EH (cell line): ENCODE data around the gene ITPR2.
"Not testable (repeated sequence)": the region's sequence is repeated elsewhere in the genome, so short reads cannot be mapped to it uniquely, and the experiment has no call there.

Source experiments
- DNase-seq: peaks from one replicate; pipeline ENCODE4 v3.0.0-alpha.2; 2015; ENCODE audit warnings: low read depth

Gene ITPR2

GRCh38 chr12:26786865-26787514 lies 46.0 kb downstream of the ITPR2 start:
- peak; percentile 86 for DNase-seq

DNA sequence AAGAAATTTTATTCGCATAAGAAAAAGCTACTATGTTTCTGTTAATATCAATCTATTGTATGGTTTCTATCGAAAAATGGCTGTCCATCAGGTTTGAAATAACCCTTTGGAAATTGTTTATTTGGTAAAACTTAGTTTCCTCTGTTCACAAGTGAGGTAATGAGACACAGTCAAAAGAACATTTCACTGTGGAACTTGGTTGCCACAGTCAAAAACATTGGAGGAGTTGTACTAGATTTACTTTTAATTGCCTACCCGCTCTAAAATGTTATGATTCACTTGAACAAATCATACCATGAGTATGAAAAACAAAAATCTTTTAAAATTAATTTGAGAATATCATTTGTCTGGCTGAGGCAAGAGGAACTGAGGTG lies 46.5 kb downstream of the ITPR2 start:
- DNase-seq: peak; percentile 48

GRCh38 chr12:26783816-26784379 lies 49.1 kb downstream of the ITPR2 start:
- DNase-seq: peak; percentile 22

DNA sequence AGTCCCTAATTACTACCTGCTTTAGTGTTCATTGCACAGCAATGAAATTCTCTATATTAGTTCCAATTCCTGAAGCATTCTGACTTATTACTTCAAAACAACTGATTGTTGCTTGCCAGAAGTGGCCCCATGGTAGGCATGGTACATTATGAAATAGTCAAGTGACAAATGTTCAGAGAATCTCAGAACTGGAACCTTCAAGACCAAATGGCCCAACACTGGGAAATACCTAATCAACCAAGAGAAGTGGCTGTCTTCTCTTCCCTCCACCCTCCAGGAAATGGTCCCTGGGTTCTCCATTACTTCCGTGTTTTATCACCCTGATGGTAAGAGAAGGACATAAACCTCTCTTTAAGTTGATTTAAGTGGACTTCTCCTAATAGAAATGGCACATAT lies 49.9 kb downstream of the ITPR2 start:
- no peak for DNase-seq

- DNase-seq: no peak
Measured at GRCh38 chr12:26782372-26783130, 50.4 kb downstream of the ITPR2 start.

DNA sequence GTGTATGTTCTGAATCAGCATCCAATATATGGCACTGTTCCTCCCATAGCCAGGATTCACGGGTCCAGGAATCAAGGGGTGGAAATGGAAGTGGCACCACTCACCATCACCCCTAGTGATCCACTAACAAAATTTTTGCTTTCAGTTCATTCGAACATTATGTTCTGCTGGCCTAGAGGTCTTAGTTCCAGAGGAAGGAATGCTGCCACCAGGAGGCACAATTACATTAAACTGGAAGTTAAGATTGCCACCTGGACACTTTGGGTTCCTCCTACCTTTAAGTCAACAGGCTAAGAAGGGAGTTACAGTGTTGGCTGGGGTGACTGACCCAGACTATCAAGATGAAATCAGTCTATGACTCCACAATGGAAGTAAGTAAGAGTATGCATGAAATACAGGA lies 52.3 kb downstream of the ITPR2 start:
- DNase-seq: not testable (repeated sequence)

GRCh38 chr12:26778173-26778775 lies 54.7 kb downstream of the ITPR2 start:
- not testable (repeated sequence) for DNase-seq

GRCh38 chr12:26777236-26777635 lies 55.8 kb downstream of the ITPR2 start:
- no peak for DNase-seq

- peak; percentile 43 for DNase-seq
Measured at GRCh38 chr12:26775991-26776390, 57.0 kb downstream of the ITPR2 start.

GRCh38 chr12:26773313-26774104 lies 59.5 kb downstream of the ITPR2 start:
- no peak for DNase-seq

GRCh38 chr12:26771861-26772260 lies 61.1 kb downstream of the ITPR2 start:
- DNase-seq: no peak

GRCh38 chr12:26770239-26771070 lies 62.5 kb downstream of the ITPR2 start:
- DNase-seq: no peak

DNA sequence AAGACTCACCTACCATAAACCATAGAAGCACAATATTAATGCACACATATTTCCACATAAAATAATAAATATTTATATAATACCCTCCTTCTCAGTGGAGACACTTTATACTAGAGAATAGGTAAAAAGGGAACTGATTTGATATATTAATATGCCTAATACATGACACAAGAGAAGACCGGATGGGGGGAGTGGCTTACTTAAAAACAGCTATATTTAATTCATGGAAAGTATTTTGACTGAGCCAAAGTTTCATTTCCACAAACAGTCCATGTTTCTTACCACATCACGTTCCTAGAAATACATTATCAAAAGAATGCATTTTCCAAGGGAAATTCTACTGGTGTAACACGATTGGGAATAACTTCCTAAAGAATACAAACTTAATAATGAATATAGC lies 63.4 kb downstream of the ITPR2 start:
- no peak for DNase-seq

DNA sequence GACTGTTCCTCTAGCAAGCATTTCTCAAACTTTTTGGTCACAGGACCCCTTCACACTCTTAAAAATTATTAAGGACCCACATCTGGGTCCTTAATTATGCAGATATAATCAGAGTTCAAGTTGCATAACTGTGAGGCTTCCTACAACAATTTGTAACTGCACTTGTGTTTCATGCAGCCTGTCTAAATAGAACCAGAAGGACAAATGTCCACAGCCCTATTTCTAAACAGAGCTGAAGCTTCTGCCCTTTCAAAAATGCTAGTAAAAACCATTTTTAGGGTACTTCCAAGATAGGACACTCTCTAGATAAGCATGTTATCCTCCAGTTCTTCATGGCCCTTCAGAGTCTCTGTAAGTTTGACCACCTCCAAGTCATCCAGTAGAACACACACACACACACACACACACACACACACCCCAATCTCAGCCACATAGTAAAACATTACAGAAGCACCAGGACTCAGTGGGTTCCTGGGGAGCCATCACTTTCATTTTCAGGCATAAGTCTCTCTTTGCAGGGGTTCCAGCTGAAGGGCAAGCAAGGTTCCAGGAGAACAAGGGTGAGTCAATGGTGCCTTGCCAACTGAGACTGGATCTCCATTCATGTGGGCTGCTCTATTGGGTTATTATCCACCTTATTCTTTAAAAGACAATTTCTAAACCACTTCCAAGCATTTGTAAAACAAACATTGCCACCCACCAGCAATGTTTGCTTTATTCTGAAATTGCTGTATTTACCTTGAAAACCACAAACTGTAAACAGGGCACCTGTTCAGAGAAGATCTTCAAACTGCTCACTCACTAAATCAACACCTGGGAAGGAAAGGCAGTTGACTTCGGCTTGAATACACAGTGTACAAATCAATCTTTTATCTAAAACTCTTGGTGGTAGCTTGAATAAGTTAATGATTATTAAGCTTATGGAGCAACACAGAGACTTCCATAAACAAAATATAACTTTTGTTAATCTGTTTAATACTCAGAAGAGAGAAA lies 64.1 kb downstream of the ITPR2 start:
- DNase-seq: no peak

- no peak for DNase-seq
Measured at GRCh38 chr12:26767865-26768264, 65.1 kb downstream of the ITPR2 start.

DNA sequence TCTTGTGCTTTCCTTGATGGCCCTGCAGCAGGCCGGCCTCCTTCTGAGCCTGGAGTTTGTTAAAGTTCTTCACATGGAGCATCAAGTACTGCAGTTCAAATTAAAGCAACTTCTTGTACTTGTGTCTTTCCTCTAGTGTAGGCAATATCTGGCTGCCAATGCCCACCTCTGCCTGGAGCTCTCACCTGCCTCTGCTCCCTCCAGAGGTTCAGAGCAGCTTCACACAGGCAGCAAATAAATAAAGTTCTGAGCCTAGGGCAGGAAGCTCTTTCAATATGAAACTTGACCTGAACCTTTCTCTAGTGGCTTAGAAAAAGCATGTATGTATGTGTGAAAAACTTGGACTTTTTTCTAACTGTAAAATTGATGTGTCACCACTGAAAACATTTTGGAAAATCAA lies 65.9 kb downstream of the ITPR2 start:
- no peak for DNase-seq

GRCh38 chr12:26762186-26762585 lies 70.8 kb downstream of the ITPR2 start:
- DNase-seq: no peak

DNA sequence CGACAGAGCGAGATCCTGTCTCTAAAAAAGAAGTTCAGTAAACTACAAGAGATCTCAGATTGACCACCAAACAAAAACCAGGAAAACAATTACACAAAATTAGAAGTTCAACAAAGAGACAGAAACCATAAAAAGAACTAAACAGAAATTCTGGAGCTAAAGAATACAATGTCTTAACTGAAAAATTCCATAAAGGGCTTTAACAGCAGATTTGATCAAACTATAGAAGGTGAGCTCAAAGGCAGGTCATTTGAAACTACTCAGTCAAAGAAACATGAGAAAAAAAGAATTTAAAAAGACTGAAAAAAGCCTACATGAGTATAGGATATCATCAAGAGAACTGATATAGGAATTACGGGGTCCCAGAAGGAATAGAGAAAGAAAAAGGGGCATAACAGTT lies 71.2 kb downstream of the ITPR2 start:
- DNase-seq: no peak

GRCh38 chr12:26760657-26761293 lies 72.2 kb downstream of the ITPR2 start:
- DNase-seq: peak; percentile 7

DNA sequence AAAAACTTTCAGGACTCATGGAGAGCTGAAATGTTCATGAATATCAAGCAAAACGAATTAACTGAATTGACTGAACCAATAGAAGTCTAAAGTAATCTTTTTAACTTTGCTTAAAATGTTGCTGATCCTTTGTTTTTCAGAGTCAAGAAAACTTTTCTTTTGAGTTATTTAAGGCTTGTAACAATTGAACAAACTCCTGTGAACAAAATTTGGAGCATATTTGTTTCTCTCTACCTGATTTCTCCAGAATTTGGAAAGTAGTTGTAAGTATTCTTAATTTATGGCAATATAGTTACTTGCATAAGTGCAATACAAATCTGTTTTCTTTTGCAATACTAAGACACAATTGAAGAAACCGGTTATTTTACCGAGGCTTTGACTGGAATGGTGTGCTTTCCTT lies 77.6 kb downstream of the ITPR2 start:
- DNase-seq: not testable (repeated sequence)
